HG02610 (cell line): ENCODE results near the gene ZNF687.

Experiments
- ATAC-seq: cut with Tn5 transposase; IDR thresholded peaks from one replicate; pipeline ENCODE4 v1.9.1; 2021; ENCODE audit warnings: mild to moderate bottlenecking, moderate library complexity; ENCODE audit not compliant: unreplicated experiment

The ZNF687 gene

GRCh38 chr1:151311589-151312331 is 29.7 kb downstream of the ZNF687 start:
- ATAC-seq = no peak

GRCh38 chr1:151312411-151312810 is 30.3 kb downstream of the ZNF687 start:
- no peak for ATAC-seq

GRCh38 chr1:151312826-151313225 is 30.7 kb downstream of the ZNF687 start:
- no peak for ATAC-seq

GRCh38 chr1:151313501-151313900 is 31.4 kb downstream of the ZNF687 start:
- no peak for ATAC-seq

- ATAC-seq = no peak
These were observed 32.2 kb downstream of the ZNF687 start for GRCh38 chr1:151314137-151314875.

- no peak for ATAC-seq
These were observed 33.6 kb downstream of the ZNF687 start for GRCh38 chr1:151315565-151316235.

- ATAC-seq = no peak
These were observed 36.9 kb downstream of the ZNF687 start for GRCh38 chr1:151318975-151319374.

- ATAC-seq = no peak
These were observed 42.4 kb downstream of the ZNF687 start for GRCh38 chr1:151324390-151324930.

- ATAC-seq = no peak
These were observed 43.1 kb downstream of the ZNF687 start for GRCh38 chr1:151325231-151325630.

- ATAC-seq = no peak
These were observed 43.7 kb downstream of the ZNF687 start for GRCh38 chr1:151325646-151326429.

GRCh38 chr1:151326619-151327222 is 44.6 kb downstream of the ZNF687 start:
- ATAC-seq = peak; percentile 41

- ATAC-seq = peak; percentile 73
These were observed 45.3 kb downstream of the ZNF687 start, which contains the start of gene PI4KB for GRCh38 chr1:151327223-151327902. Gene PI4KB (minus strand): TSS chr1:151327416. CDS start chr1:151316481, 10,935 bp downstream.

GRCh38 chr1:151327903-151328674 is 46.0 kb downstream of the ZNF687 start:
- peak; percentile 8 for ATAC-seq

- ATAC-seq = no peak
These were observed 52.7 kb downstream of the ZNF687 start for GRCh38 chr1:151334822-151335221.

GRCh38 chr1:151336556-151336955 is 54.5 kb downstream of the ZNF687 start:
- no peak for ATAC-seq

GRCh38 chr1:151340870-151341754 is 59.0 kb downstream of the ZNF687 start:
- peak; percentile 43 for ATAC-seq
